ENCODE results near the gene FAM13C.
"Not testable (repeated sequence)": the region's sequence is repeated elsewhere in the genome, so short reads cannot be mapped to it uniquely, and the experiment has no call there.

The FAM13C gene

DNA sequence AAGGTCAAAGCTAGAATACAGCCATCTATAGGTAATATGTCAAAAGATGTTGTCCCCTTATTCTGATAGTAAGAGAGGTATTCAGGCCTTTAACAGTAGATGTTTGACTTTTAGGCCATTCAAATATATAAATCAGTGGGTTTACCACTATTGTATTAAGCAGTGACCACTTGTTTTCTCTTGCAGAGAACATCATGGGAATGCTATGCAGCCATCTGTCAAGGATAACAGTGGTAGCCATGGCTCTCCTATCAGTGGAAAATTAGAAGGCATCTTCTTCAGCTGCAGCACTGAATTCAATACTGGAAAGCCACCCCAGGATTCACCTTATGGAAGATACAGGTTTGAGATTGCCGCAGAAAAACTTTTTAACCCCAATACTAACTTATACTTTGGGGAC is 117.5 kb downstream of the FAM13C start:
- Mint-ChIP-seq H3K36me3 (ENCODE audit: low read depth) (peaks cover 45% of the 10 kb centered on the region), H3K27ac (no peak overlapping the region), H3K9me3 (peaks cover 3% of the 10 kb centered on the region), H3K4me3 (no peak overlapping the region), H3K27me3 (ENCODE audit: low read depth) (peaks cover 4% of the 10 kb centered on the region), H3K4me1 (peaks cover 9% of the 10 kb centered on the region)
- TF ChIP-seq, protein P1, sequence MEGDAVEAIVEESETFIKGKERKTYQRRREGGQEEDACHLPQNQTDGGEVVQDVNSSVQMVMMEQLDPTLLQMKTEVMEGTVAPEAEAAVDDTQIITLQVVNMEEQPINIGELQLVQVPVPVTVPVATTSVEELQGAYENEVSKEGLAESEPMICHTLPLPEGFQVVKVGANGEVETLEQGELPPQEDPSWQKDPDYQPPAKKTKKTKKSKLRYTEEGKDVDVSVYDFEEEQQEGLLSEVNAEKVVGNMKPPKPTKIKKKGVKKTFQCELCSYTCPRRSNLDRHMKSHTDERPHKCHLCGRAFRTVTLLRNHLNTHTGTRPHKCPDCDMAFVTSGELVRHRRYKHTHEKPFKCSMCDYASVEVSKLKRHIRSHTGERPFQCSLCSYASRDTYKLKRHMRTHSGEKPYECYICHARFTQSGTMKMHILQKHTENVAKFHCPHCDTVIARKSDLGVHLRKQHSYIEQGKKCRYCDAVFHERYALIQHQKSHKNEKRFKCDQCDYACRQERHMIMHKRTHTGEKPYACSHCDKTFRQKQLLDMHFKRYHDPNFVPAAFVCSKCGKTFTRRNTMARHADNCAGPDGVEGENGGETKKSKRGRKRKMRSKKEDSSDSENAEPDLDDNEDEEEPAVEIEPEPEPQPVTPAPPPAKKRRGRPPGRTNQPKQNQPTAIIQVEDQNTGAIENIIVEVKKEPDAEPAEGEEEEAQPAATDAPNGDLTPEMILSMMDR (IDR thresholded peaks at IDR 0.05; ENCODE audit: unreplicated experiment in 3 of 3): no peak

DNA sequence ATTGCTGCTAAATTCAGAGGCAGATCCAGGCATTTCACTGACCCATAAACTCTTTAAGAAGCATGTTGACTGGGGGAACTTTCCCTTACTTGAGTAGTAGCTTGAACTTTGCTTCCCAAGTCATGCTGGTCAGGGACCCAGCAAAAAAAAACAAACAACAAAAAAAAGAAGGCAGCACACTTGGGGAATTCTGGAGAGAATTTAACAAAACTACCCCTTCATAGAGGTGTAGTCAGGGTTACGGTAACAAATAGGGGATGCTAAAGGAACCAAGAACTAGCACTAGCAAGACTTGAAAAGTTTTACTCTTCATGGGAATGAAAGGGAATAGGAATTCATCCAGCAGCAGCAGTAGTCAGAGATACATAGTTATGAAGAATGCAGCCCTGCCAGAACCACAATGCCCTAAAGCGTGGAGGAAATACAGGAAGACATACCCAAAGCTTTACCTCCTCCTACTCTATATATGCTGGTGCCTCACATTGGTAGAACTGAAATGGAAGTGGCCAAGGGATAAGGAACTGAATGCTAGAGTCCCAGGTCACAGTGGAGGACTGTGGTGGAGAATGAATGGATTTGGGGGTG is 118.6 kb downstream of the FAM13C start:
- TF ChIP-seq, protein P1 (IDR thresholded peaks at IDR 0.05; ENCODE audit: unreplicated experiment in 3 of 3): no peak
- peaks cover 7% of the 10 kb centered on the region for H3K9me3 Mint-ChIP-seq
- no peak overlapping the region for H3K27ac Mint-ChIP-seq
- peaks cover 9% of the 10 kb centered on the region for H3K4me1 Mint-ChIP-seq
- H3K4me3 Mint-ChIP-seq: no peak overlapping the region
- peaks cover 4% of the 10 kb centered on the region for H3K27me3 Mint-ChIP-seq (ENCODE audit: low read depth)
- H3K36me3 Mint-ChIP-seq (ENCODE audit: low read depth): peaks cover 48% of the 10 kb centered on the region

DNA sequence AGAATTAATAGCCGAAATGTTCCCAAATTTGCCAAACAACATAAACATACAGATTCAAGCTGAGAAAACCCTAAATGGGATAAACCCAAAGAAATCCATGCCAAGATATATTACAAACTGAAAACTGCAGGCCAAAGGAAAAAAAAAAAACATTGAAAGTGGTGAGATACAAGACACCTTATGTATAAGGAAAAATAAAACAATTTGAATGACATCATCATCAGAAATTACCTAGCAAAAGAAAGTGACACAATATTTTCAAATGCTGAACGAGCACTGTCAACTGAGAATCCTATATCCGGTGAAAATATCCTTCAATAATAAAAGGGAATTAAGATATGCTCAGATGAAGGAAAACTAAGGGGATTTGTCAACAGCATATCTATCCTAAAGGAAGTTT is 119.4 kb downstream of the FAM13C start:
- Mint-ChIP-seq H3K9me3 (peaks cover 7% of the 10 kb centered on the region), H3K36me3 (ENCODE audit: low read depth) (peaks cover 49% of the 10 kb centered on the region), H3K27me3 (ENCODE audit: low read depth) (peaks cover 4% of the 10 kb centered on the region), H3K4me3 (no peak overlapping the region), H3K4me1 (peaks cover 9% of the 10 kb centered on the region), H3K27ac (no peak overlapping the region)
- TF ChIP-seq, protein P1 (IDR thresholded peaks at IDR 0.05; ENCODE audit: unreplicated experiment in 3 of 3): no peak

- Mint-ChIP-seq H3K36me3 (ENCODE audit: low read depth) (peaks cover 44% of the 10 kb centered on the region), H3K27ac (no peak overlapping the region)
- TF ChIP-seq, protein P1 (IDR thresholded peaks at IDR 0.05; ENCODE audit: unreplicated experiment in 3 of 3): no peak
These were observed 120.3 kb downstream of the FAM13C start for GRCh38 chr10:59242057-59242456.

GRCh38 chr10:59240582-59241183 is 121.7 kb downstream of the FAM13C start:
- Mint-ChIP-seq H3K27ac (peak overlapping the region in 2 of 3 experiments; percentile 18 to 42), H3K27me3 (ENCODE audit: low read depth) (peaks cover 4% of the 10 kb centered on the region), H3K36me3 (ENCODE audit: low read depth) (peaks cover 43% of the 10 kb centered on the region), H3K4me1 (peaks cover 8% of the 10 kb centered on the region), H3K9me3 (peaks cover 7% of the 10 kb centered on the region), H3K4me3 (no peak overlapping the region)
- TF ChIP-seq, protein P1 (IDR thresholded peaks at IDR 0.05; ENCODE audit: unreplicated experiment in 3 of 3): peak; percentile 68 to 84 (median 73)

More at GRCh38 chr10:59242057-59242456, 120.3 kb downstream of the FAM13C start:
- no peak overlapping the region for H3K4me3 Mint-ChIP-seq
- peaks cover 7% of the 10 kb centered on the region for H3K9me3 Mint-ChIP-seq
- H3K4me1 Mint-ChIP-seq: peaks cover 9% of the 10 kb centered on the region
- peaks cover 4% of the 10 kb centered on the region for H3K27me3 Mint-ChIP-seq (ENCODE audit: low read depth)

DNA sequence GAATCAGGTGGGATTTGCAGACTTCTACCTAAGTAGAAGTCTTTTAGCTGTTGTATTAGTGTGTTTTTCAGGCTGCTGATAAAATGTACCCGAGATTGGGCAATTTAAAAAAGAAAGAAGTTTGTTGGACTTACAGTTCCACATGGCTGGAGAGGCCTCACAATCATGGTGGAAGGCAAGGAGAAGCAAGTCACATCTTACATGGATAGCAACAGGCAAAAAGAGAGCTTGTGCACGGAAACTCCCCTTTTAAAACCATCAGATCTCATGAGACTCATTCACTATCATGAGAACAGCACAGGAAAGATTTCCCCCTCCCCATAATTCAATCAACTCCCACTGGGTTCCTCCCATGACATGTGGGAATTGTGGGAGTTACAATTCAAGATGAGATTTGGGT is 123.2 kb downstream of the FAM13C start:
- H3K4me1 Mint-ChIP-seq, H3K27ac Mint-ChIP-seq, H3K9me3 Mint-ChIP-seq: not testable (repeated sequence)

More for the DNA sequence above, 123.2 kb downstream of the FAM13C start:
- H3K4me3 Mint-ChIP-seq; H3K27me3 Mint-ChIP-seq (ENCODE audit: low read depth): not testable (repeated sequence)
- H3K36me3 Mint-ChIP-seq (ENCODE audit: low read depth): peaks cover 39% of the 10 kb centered on the region
